Naive thymus-derived CD8-positive, alpha-beta T cell (primary cell): ENCODE data around the gene EP400. TPM values are rescaled to one million over a fixed set of nuclear protein-coding genes. Genes with fewer than 3 reads are reported as not detected.

ENCODE experiments used
- ATAC-seq, 2 donors: fragments of 150-1000 bp; cut with Tn5 transposase in 1 of 2; sonication (Bioruptor Pico), chemical (Tn5 transposase) in 1 of 2; 1 replicate in 1 of 2; 2 replicates in 1 of 2; pipeline ENCODE4 v1.10.0; 2021; ENCODE audit warnings: mild to moderate bottlenecking in 2 of 2, moderate library complexity in 2 of 2
- POLR2A ChIA-PET: fragments of 350-600 bp; sonication (Branson Sonifier 250); formaldehyde crosslinking; loops from one replicate; lab custom pipeline; 2021; ENCODE audit warnings: antibody characterized with exemption; lab: Charles Lee
- DNase-seq, 10 donors: peaks; one replicate each; pipeline versions ENCODE4 v3.0.0 to v3.0.0-alpha.2; 2020 to 2022
- H3K27ac Mint-ChIP-seq, 10 donors: one replicate each; pipeline ENCODE4 v1.8.0; 2020 to 2022; ENCODE audit warnings: mild to moderate bottlenecking in 10 of 10, mixed read lengths in 10 of 10, moderate library complexity in 4 of 10, inconsistent platforms in 1 of 10
- H3K27me3 Mint-ChIP-seq, 5 donors: one replicate each; pipeline ENCODE4 v1.8.0; 2021 to 2022; ENCODE audit warnings: mixed read lengths in 5 of 5
- H3K36me3 Mint-ChIP-seq, 3 donors: one replicate each; pipeline ENCODE4 v1.8.0; 2020 to 2022; ENCODE audit warnings: mixed read lengths in 3 of 3, mild to moderate bottlenecking in 2 of 3, inconsistent platforms in 1 of 3
- H3K4me1 Mint-ChIP-seq, 4 donors: one replicate each; pipeline ENCODE4 v1.8.0; 2021 to 2022; ENCODE audit warnings: mixed read lengths in 4 of 4
- H3K4me3 Mint-ChIP-seq, 10 donors: one replicate each; pipeline ENCODE4 v1.8.0; 2020 to 2022; ENCODE audit warnings: mild to moderate bottlenecking in 10 of 10, mixed read lengths in 10 of 10, moderate library complexity in 6 of 10, inconsistent platforms in 1 of 10
- H3K9me3 Mint-ChIP-seq, 9 donors: one replicate each; pipeline ENCODE4 v1.8.0; 2020 to 2022; ENCODE audit warnings: mixed read lengths in 9 of 9, mild to moderate bottlenecking in 3 of 9, inconsistent platforms in 1 of 9, moderate library complexity in 1 of 9
- polyA plus RNA-seq, 3 donors: library from polyadenylated mRNA; unstranded; fragments of 300-500 nt; fragmentation: Illumina TruSeq; gene quantifications; one replicate each; pipeline ENCODE4 v1.2.3, GENCODE V29; 2021
- total RNA-seq, 8 experiments: library from RNA in 2 of 8; stranded (reverse) in 2 of 8; gene quantifications; one replicate each; pipeline ENCODE4 v1.2.3 and lab custom pipeline; 2021 to 2026

Gene EP400
- total and polyA plus RNA-seq, 5 experiments from 2014 or later = 1.1 to 82.5 (median 3.4) TPM

DNA sequence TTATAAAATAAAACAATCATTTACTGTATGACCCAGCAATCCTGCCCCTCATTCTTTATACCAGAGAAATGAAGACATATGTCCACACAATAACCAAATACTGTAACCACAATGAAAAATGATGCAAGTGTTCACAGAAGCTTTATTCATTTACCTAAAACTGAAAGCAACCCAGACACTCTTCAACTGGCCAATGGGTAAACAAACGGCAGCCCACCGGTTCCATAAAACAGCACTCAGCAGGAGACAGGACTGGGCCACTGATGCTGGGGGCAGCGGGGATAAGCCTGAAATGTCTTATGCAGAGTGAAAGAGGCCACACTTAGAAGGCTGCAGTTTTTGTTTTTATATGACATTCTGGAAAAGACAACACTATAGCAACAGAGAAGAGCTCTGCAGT is 179.3 kb downstream of the EP400 start:
- DNase-seq (no peak), ATAC-seq (no peak)
- no peaks in the 10 kb centered on the region for H3K27me3 Mint-ChIP-seq
- peaks cover 16 to 47% (median 40%) of the 10 kb centered on the region in 3 donors for H3K36me3 Mint-ChIP-seq
- H3K4me3 Mint-ChIP-seq = no peak overlapping the region
- POLR2A ChIA-PET = no interaction called here
- no peak overlapping the region for H3K27ac Mint-ChIP-seq
- H3K9me3 Mint-ChIP-seq = peaks cover 2 to 33% (median 10%) of the 10 kb centered on the region in 9 donors
- peaks cover 0 to 5% (median under 1%) of the 10 kb centered on the region in 4 donors for H3K4me1 Mint-ChIP-seq

GRCh38 chr12:132130690-132131089 is 180.9 kb downstream of the EP400 start:
- Mint-ChIP-seq H3K4me3 (no peak overlapping the region), H3K27ac (peak overlapping the region in 1 of 10 donors; percentile 56), H3K4me1 (peaks cover 0 to 5% (median 0%) of the 10 kb centered on the region in 4 donors), H3K27me3 (no peaks in the 10 kb centered on the region), H3K36me3 (peaks cover 16 to 34% (median 32%) of the 10 kb centered on the region in 3 donors), H3K9me3 (peaks cover 2 to 33% (median 10%) of the 10 kb centered on the region in 9 donors)
- DNase-seq = no peak
- no peak for ATAC-seq
- POLR2A ChIA-PET = no interaction called here

Other genes with a start within 250 kb of the EP400 start
- gene SFSWAP, start 238.9 kb upstream of the EP400 start, total RNA-seq = 100 to 1,000 TPM; 108 TPM
- gene SFSWAP, start 238.9 kb upstream of the EP400 start, polyA plus RNA-seq = 10 to 100 TPM; 14.8 to 23.3 (median 17.8) TPM
- 1 to 10 TPM in 1 of 2 experiments, under 1 TPM in 1; 0.62 to 1.5 TPM for gene MMP17, start 121.5 kb upstream of the EP400 start, total RNA-seq
- gene MMP17, start 121.5 kb upstream of the EP400 start, polyA plus RNA-seq = not detected
- 10 to 100 TPM; 47.1 to 54.4 TPM for gene ULK1, start 55.3 kb upstream of the EP400 start, total RNA-seq
- gene ULK1, start 55.3 kb upstream of the EP400 start, polyA plus RNA-seq = under 1 TPM; 0.43 to 0.76 (median 0.68) TPM
- 10 to 100 TPM; 56.9 to 57.0 TPM for gene PUS1, start 20.7 kb upstream of the EP400 start, total RNA-seq
- 10 to 100 TPM; 16.9 to 35.1 (median 17.5) TPM for gene PUS1, start 20.7 kb upstream of the EP400 start, polyA plus RNA-seq
- gene DDX51, start 194.4 kb downstream of the EP400 start, total RNA-seq = 10 to 100 TPM; 55.7 to 57.9 TPM
- 10 to 100 TPM in 1 of 3 donors, 1 to 10 TPM in 2; 7.4 to 20.9 (median 7.8) TPM for gene DDX51, start 194.4 kb downstream of the EP400 start, polyA plus RNA-seq
- 10 to 100 TPM; 21.8 to 23.5 TPM for gene NOC4L, start 194.5 kb downstream of the EP400 start, total RNA-seq
- 10 to 100 TPM; 20.0 to 31.2 (median 23.7) TPM for gene NOC4L, start 194.5 kb downstream of the EP400 start, polyA plus RNA-seq